Neural crest cell (in vitro differentiated cells): ENCODE data around the gene PTPRM. TPM values are rescaled to one million over a fixed set of nuclear protein-coding genes. Genes with fewer than 3 reads are reported as not detected.

Experiments
- DNase-seq: peaks from one replicate; pipeline ENCODE4 v3.0.0; 2021; ENCODE audit warnings: low read depth, mixed read lengths, low spot score
- H3K27ac Mint-ChIP-seq: one replicate; pipeline ENCODE4 v1.8.0; 2021; ENCODE audit warnings: mild to moderate bottlenecking, mixed read lengths; ENCODE audit not compliant: unreplicated experiment
- H3K27me3 Mint-ChIP-seq: 2 replicates; pipeline ENCODE4 v1.8.0; 2021; ENCODE audit warnings: low read depth, mild to moderate bottlenecking, mixed read lengths
- H3K36me3 Mint-ChIP-seq: 2 replicates; pipeline ENCODE4 v1.8.0; 2021; ENCODE audit warnings: low read depth, mild to moderate bottlenecking, mixed read lengths
- H3K4me1 Mint-ChIP-seq: 2 replicates; pipeline ENCODE4 v1.8.0; 2021; ENCODE audit warnings: mixed read lengths
- H3K4me3 Mint-ChIP-seq: one replicate; pipeline ENCODE4 v1.8.0; 2021; ENCODE audit warnings: mild to moderate bottlenecking, mixed read lengths
- H3K9me3 Mint-ChIP-seq: 2 replicates; pipeline ENCODE4 v1.8.0; 2021; ENCODE audit warnings: mixed read lengths
- total RNA-seq: library from RNA; stranded (reverse); gene quantifications from 2 replicates; pipeline ENCODE4 v1.2.1, GENCODE V29; 2021
- TF ChIP-seq, protein P1 (sequence below): fragments of 200-600 bp; sonication (generic); conservative IDR thresholded peaks from 2 replicates; pipeline ENCODE4 v1.5.0; 2021; ENCODE audit warnings: antibody characterized with exemption, mild to moderate bottlenecking

PTPRM gene
- total RNA-seq, 1 donor from 2014 or later, result 7.7 TPM

DNA sequence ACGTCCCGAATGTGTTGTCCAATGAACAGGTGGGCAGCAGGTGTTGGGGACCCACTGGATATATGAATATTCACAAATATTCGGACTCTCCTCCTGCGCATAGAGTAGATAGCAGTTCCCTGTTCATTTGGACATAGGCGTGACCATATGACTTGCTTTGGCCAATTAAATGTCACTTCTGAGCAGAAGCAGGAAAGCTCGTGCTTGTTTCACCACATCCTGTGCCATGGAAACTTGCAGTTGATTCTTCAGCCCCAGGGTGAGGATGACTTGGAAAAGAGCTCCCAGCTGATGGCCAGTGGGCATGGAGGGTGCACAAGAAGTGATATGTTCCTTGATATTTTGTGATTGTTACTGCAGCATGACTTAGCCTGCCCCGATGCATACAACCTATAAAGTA lies 52.6 kb downstream of the PTPRM start:
- Mint-ChIP-seq H3K27me3 (no peaks in the 10 kb centered on the region), H3K9me3 (no peaks in the 10 kb centered on the region), H3K27ac (no peak overlapping the region), H3K4me1 (peaks cover 12% of the 10 kb centered on the region), H3K4me3 (no peak overlapping the region), H3K36me3 (no peaks in the 10 kb centered on the region)
- DNase-seq, result no peak
- TF ChIP-seq, protein P1, sequence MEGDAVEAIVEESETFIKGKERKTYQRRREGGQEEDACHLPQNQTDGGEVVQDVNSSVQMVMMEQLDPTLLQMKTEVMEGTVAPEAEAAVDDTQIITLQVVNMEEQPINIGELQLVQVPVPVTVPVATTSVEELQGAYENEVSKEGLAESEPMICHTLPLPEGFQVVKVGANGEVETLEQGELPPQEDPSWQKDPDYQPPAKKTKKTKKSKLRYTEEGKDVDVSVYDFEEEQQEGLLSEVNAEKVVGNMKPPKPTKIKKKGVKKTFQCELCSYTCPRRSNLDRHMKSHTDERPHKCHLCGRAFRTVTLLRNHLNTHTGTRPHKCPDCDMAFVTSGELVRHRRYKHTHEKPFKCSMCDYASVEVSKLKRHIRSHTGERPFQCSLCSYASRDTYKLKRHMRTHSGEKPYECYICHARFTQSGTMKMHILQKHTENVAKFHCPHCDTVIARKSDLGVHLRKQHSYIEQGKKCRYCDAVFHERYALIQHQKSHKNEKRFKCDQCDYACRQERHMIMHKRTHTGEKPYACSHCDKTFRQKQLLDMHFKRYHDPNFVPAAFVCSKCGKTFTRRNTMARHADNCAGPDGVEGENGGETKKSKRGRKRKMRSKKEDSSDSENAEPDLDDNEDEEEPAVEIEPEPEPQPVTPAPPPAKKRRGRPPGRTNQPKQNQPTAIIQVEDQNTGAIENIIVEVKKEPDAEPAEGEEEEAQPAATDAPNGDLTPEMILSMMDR, result no peak

DNA sequence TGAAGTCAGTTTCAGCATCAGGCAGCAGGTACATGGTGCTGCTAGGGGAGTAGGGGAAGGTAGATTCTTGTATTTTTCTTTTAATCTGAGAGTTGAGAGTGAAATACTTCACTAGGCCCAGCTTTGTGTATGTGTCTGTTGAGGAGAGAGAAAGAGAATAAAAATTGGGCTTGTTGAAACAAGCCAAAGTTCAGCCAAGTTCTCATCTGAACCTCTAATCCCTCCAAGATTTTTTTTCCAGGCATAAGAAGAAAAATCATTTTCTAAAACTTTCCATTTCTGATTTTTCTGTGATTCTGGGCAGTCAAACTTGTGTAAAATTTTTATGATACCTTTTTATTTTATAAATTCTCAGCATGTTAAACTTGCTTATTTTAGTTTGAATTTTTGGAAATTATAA lies 55.6 kb downstream of the PTPRM start:
- Mint-ChIP-seq H3K4me3 (no peak overlapping the region), H3K36me3 (no peaks in the 10 kb centered on the region), H3K4me1 (peaks cover 9% of the 10 kb centered on the region), H3K27me3 (no peaks in the 10 kb centered on the region), H3K27ac (no peak overlapping the region), H3K9me3 (no peaks in the 10 kb centered on the region)
- no peak for DNase-seq
- TF ChIP-seq, protein P1, result no peak

DNA sequence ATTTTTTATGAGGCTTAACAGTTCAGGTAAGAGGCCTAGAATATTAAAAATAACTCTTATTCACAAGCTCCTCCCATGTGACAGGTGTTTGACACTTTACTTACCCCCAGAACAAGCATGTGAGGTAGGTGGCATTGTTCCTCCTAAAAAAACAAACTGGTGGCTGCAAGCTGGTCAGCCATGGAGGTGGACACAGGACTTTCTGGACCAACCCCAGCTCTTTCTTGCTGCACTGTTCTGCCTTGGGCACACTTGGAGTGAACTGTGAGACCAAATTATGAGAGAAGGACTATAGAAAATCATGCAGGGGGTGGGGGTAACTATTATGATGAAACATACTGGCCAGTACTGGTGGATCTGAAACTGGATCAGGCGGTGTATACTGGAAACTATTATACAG lies 56.6 kb downstream of the PTPRM start:
- H3K9me3 Mint-ChIP-seq, result no peaks in the 10 kb centered on the region
- H3K4me3 Mint-ChIP-seq, result no peak overlapping the region
- TF ChIP-seq, protein P1, result no peak
- DNase-seq, result no peak
- H3K27me3 Mint-ChIP-seq, result no peaks in the 10 kb centered on the region
- H3K27ac Mint-ChIP-seq, result no peak overlapping the region
- H3K36me3 Mint-ChIP-seq, result no peaks in the 10 kb centered on the region
- peaks cover 4% of the 10 kb centered on the region for H3K4me1 Mint-ChIP-seq

DNA sequence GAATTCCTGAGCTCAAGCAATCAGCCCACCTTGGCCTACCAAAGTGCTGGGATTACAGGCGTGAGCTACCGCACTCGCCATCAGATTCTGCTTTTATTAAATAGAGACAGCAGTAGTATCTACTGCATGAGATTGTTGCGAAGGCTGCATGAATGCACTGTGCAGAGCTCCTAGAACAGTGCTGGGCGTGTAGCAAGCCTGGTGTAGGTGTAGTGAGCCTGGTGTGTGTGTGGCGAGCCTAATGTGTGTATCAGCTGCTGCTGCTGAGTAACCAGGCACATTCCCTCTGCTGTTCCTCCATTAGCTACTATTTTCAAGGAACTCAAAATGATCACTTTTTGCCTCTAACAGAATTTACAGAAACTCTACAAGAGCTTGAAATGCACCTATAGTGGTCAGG lies 57.6 kb downstream of the PTPRM start:
- Mint-ChIP-seq H3K36me3 (no peaks in the 10 kb centered on the region), H3K27me3 (no peaks in the 10 kb centered on the region), H3K9me3 (peaks cover 1% of the 10 kb centered on the region), H3K4me3 (no peak overlapping the region), H3K27ac (no peak overlapping the region), H3K4me1 (no peaks in the 10 kb centered on the region)
- DNase-seq, result no peak
- TF ChIP-seq, protein P1, result no peak

DNA sequence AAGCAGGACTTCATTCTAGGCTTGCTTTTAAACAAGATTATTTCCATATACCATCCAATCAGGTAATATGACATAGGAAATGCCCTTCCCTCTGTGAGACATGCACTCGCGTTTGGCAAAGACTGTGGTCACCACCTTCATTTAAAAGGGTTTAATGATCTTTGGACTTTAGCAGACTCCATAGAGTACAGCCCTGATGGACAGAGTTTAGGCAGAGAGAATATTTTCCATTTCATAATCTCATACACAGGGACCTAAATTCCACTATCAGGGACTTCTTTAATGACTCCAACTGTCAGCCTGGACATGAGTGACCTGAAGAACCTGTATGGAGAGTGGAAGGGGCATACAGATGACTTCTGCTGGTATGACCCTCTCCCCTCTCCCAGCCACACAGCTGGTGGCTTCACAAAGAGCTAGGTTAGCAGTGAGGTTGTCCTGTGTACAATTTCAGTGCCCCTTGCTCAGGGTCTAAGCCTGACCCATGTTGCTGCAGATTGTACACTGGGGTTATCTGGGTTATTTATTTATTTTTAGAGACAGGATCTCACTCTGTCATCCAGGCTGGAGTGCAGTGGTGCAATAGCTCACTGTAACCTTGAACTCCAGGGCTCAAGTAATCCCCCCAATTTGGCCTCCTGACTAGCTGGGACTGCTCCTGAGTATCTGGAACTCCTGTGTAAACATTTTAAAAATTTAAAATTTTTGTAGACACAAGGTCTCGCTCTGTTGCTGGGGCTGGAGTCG lies 59.2 kb downstream of the PTPRM start:
- peaks cover 5% of the 10 kb centered on the region for H3K9me3 Mint-ChIP-seq
- H3K27me3 Mint-ChIP-seq, result no peaks in the 10 kb centered on the region

More for the DNA sequence above, 59.2 kb downstream of the PTPRM start:
- no peaks in the 10 kb centered on the region for H3K4me1 Mint-ChIP-seq
- no peaks in the 10 kb centered on the region for H3K36me3 Mint-ChIP-seq
- H3K27ac Mint-ChIP-seq, result no peak overlapping the region
- no peak for DNase-seq
- TF ChIP-seq, protein P1, result no peak
- no peak overlapping the region for H3K4me3 Mint-ChIP-seq
